Stimulated activated CD4-positive, alpha-beta T cell treated with anti-CD3 and anti-CD28 coated beads, Interleukin-15, amount 100 ng/mL, for 1 hour (primary cell): ENCODE results near the gene ZNF598.
"Not testable (repeated sequence)": the region's sequence is repeated elsewhere in the genome, so short reads cannot be mapped to it uniquely, and the experiment has no call there.

Experiments used
- DNase-seq, 2 donors: peaks; one replicate each; pipeline ENCODE4 v3.0.0-alpha.2; 2020; ENCODE audit warnings: low read depth in 1 of 2, low spot score in 1 of 2

The ZNF598 gene

DNA sequence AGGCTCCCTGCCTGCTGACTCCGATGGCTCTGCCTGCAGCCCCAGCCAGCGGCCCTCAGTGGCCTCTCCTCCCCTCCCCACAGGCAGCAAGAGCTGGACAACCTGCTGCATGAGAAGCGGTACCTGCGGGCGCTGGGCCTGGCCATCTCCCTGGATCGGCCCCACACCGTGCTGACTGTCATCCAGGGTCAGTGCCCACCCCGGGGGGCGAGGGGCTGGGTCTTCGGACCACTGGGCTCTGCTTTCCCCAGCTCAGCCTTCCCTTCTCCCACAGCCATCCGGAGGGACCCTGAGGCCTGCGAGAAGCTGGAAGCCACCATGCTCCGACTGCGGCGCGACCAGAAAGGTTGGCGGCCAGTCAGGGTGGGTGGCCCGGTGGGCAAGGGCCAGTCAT, 31.7 kb downstream of the ZNF598 start:
- DNase-seq, result no peak

DNA sequence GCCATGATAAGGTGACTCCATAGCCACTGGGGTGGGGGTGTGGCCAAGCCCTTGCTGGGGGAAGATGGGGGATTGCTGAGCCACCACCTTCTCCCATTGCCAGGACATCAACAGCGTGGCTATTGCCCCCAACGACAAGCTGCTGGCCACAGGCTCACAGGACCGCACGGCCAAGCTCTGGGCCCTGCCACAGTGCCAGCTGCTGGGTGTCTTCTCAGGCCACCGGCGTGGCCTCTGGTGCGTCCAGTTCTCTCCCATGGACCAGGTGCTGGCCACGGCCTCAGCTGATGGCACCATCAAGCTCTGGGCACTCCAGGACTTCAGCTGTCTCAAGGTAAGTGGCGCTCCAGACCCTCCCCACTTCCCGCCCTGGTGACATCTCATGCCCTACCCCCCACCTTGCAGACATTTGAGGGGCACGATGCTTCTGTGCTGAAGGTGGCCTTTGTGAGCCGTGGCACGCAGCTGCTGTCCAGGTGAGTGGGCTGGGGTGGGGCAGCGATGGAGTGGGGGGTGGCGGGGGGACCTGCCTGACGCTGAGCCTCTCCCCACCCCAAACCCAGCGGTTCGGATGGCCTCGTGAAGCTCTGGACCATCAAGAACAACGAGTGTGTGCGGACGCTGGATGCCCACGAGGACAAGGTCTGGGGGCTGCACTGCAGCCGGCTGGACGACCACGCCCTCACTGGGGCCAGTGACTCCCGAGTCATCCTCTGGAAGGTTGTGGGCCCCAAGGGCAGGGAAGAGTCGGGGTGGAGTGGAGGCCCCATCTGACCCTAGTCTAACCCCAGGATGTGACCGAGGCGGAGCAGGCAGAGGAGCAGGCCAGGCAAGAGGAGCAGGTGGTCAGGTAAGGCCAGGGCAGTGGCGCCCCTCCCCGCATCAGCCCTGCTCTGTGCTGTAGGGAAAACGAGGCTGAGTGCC, 32.4 kb downstream of the ZNF598 start:
- DNase-seq, result no peak

DNA sequence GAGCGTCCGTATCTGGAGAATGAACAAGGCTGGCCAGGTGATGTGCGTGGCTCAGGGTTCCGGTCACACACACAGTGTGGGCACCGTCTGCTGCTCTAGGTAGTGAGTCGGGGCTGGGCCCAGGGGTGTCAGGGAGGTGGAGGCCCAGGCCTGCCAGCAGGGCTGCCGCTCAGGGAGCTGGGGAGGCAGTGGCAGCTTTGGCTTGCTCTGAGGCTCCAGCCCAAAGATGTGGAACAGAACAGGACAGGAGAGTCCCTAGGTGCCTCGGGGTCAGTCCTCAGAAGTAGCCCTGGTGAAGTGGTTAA, 33.5 kb downstream of the ZNF598 start:
- DNase-seq, result no peak

DNA sequence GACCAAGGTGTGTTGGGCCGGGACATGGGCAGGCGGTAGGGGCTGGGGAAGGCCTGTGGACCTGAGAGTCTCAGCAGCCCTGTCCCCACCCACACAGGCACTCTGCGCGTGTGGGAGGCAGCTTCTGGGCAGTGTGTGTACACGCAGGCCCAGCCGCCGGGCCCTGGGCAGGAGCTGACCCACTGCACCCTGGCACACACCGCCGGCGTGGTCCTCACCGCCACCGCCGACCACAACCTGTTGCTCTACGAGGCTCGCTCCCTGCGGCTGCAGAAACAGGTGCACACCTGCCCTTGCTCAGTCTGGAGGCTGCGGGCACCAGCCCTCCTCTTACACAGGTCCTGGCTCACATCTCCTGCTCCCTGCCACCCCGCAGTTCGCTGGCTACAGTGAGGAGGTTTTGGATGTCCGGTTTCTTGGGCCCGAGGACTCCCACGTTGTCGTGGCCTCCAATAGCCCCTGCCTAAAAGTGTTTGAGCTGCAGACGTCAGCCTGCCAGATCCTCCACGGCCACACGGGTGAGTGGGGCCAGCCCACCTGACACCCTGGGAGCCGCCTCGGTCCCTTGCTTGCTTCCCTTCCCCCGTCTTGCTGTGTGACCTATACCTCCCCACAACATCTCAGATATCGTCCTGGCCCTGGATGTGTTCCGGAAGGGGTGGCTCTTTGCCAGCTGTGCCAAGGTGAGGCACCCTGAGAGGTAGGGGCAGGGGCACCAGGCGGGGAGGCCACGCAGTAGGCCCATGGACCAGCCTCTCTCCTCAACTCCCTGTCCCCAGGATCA, 34.0 kb downstream of the ZNF598 start:
- no peak for DNase-seq

DNA sequence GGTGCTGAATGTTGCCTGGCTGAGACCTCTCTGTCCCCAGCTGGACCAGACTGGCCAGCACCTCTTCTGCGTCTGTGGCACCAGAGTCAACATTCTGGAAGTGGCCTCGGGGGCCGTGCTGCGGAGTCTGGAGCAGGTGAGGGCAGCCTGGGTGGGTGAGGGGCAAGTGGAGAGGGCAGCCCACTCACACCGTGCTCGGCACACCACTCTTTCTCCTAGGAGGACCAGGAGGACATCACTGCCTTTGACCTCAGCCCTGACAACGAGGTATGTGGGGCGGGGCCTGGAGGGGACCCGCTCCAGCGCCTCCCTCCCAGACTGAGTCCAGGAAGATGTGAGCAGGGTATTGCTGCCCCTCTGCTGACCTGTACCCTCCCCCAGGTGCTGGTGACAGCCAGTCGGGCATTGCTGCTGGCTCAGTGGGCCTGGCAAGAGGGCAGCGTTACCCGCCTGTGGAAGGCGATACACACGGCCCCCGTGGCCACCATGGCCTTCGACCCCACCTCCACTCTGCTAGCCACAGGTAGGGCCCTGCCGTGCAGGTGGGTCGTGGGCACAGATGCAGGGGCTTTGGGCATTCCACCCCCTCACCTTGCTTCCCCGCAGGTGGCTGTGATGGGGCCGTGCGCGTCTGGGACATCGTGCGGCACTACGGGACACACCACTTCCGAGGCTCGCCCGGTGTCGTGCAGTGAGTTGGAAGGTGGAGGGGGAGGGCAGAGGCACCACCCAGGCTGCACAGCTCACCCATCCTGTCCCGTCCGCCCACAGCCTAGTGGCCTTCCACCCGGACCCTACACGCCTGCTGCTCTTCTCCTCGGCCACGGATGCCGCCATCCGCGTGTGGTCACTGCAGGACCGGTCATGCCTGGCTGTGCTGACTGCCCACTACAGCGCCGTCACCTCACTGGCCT, 35.2 kb downstream of the ZNF598 start:
- no peak for DNase-seq

DNA sequence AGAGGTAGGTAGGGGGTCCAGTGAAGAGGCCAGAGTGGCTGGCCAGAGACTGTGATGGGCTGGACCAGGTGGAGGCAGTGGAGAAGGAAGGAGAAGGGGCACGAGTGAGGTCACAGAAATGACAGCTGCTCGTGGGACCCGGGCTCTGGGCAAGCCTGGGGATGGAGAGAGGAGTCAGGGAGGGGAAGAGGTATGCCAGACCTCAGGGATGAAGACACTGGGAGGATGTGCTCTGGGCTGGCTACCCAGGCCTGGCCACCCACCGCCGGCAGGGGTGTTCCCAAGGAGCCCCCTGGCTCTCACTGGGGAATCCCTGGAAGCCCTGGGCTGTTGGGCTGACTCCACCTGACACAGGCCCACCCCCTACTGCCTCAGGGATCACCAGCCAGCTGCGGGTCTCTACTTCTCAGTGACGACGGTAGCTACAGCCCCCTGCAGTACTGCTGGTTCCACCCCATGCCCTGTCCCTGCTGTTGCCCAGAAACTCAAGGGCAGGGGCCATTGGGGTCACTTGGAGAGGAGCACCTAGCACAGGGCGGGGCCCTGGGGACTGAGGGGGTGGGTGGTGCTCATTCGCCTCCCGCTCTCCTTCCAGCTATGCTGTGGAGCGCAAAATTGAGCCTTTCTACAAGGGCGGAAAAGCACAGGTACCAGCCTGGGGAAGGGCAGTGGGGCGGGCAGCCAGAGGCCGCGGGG, 36.0 kb downstream of the ZNF598 start:
- no peak for DNase-seq

DNA sequence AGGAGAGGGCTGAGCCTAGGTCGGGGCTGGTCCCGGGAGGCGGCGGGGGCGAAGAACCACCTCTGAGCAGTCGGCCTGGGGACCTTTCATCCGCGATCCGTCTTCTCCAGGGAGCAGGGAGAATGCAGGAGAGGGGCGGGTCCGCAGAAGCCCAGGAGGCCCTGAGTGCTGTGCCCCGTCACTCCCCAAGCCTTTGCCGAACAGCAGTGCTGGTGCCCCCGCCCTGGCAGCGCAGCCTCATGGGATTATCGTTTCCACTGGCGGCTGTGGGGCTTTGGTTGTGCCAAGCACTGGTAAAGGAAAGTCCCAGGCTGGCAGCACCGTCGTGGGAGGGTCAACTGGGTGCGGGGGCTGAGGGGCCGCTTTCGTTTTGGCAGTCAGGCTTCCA, 37.1 kb downstream of the ZNF598 start:
- DNase-seq, result no peak

DNA sequence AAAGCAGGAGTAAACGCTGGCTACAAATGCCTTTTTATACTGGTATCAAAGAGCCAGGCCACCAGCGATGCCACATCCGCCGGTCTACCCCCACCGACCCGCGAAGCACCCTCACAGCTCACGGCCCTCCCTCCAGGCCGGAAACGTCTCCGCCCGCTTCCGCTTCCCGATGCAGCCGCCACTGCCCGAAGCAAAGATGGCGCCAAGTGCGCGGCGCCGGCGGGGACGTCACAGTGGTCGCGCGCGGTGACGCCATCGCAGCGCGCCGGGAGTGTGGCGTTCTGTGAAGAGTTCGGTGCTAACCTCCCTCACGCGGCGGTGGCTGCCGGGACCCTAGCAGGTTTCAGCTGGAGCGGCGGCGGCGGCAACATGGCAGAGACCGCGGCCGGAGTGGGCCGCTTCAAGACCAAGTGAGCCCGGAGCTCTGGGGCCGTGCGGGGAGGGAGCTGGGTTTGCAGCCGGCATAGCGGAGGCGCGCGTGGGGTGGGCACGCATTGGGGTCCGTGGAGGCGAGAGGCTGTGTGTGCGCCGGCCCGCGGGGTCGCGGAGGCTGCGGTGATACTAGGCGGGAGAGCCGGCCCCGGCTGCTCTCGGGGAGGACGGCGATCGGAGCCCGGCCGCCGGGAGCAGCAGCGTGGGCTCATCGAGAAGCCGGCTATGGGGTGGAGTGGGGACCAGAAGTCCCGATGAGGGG, 37.7 kb downstream of the ZNF598 start, which contains the start of gene TBL3:
TSS of gene TBL3 (plus strand) at position 258 of the 694 bp plus-strand sequence. CDS start at position 370, 112 bp downstream.
- DNase-seq, result peak; percentile 94 to 96

DNA sequence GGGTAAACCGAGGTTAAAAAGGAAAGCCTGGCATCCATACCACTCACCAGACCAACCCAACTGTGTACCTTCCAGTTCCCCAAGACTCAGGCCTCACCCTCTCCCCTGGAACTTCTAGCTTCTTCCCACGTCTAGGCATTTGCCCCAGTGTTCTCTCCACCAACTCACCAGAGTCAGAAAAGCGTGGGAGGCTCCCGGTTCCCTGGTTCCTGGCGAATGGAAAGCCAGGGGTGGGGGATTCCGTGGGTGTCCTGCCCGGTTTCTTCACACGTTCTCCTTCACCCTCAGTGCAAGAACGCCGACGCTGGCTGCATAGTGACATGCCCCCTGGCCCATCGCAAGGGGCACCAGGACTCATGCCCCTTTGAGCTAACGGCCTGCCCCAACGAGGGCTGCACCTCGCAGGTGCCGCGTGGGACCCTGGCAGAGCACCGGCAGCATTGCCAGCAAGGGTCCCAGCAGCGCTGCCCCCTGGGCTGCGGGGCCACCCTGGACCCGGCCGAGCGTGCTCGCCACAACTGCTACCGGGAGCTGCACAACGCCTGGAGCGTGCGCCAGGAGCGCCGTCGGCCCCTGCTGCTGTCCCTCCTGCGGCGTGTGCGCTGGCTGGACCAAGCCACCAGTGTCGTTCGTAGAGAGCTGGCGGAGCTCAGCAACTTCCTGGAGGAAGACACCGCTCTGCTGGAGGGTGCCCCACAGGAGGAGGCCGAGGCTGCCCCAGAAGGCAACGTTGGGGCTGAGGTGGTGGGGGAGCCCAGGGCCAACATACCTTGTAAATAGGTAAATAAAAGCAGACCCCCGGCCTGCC, 41.3 kb downstream of the ZNF598 start:
- DNase-seq, result no peak

DNA sequence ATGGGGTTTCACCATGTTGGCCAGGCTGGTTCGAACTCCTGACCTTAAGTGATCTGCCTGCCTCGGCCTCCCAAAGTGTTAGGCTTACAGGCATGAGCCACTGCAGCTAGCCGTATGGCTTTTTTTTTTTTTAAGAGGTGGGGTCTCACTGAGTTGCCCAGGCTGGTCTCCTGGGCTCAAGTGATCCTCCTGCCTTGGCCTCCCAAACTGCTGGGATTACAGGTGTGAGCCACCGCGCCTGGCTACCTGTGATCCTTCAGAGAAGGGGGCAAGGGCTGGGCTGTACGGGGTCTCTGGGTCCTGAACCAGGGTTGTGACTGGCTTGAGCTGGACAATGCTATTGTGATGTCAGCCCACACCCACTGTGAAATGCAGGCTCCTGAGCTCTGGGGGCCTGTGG, 43.2 kb downstream of the ZNF598 start, which contains the start of gene RNF151:
TSS of gene RNF151 (plus strand) at position 397 of the 400 bp plus-strand sequence. CDS start 26 bp downstream, outside the sequence.
- no peak for DNase-seq

DNA sequence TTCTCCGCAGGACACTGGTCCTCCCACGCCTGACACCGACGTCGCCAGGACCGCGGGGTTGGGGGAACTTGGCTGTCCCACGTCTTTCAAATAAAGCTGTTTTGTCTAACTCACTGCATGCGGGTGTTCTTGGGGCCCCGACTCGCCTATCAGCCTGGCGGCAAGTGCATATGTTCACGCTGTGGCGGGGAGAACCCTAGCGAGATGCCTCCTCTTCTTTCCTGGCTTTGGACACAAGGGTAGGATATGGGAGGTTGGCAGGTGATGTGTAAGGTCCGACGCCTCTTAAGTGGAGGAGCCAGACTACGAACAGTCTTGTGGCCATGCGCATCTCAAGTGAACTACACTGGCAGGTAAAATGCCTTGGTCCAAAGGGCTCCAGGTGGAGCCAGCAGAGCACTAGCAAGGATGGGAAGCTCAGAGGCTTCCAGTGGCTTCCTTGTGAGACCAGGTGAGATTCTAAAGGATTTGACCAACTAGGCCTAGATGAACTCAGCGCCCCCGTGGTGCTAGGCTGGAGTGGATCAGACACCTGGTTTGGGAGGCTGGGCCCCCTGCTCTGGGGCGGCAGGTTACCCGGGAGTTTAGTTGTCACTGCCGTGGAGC, 44.1 kb downstream of the ZNF598 start:
- no peak for DNase-seq

DNA sequence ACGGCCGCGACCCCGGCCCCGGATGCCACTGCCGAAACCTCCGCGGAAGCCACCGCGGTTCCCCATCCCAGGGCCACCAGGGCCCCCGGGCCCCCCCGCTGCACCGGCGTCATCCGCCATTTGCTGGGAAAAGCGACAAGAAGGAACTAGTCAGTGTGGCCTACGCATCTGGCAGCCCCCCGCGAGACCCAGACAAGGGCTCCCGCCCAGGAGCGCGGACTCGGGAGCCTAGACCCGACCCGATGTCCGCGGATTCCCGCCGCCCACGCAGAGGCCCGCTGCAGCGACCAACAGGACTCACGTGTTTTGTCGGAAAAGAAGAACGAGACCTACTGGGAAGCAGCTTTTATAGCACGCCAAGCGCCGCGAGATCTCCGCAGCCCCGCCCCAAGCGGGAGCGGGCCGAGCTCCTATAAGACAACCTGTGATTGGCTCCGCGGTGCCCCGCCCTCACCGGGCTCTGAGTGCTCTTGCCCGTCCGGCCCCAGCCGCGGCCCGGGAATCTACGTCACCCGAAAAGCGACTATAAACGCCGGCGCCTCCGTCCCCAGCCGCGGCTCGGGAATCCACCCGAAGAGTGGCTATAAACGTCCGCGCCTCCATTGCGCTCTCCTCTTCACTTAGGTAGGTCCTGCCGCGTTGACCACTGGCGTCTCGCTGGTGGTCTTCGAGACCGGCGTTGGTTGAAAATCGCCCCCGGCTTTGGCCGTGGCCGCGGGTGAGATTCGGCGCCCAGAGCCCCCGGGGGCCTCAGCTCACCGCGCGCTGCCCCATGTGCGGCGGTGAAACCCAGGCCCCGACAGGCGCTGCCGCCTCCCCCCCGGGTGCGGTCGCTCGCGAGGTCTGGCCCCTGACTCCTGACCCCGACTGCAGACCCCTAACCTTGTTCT, 44.9 kb downstream of the ZNF598 start, which contains the start of gene RPS2:
TSS of gene RPS2 (minus strand) at position 321 of the 890 bp plus-strand sequence. CDS start at position 120, 201 bp downstream.
- DNase-seq, result peak; percentile 96 to 99

DNA sequence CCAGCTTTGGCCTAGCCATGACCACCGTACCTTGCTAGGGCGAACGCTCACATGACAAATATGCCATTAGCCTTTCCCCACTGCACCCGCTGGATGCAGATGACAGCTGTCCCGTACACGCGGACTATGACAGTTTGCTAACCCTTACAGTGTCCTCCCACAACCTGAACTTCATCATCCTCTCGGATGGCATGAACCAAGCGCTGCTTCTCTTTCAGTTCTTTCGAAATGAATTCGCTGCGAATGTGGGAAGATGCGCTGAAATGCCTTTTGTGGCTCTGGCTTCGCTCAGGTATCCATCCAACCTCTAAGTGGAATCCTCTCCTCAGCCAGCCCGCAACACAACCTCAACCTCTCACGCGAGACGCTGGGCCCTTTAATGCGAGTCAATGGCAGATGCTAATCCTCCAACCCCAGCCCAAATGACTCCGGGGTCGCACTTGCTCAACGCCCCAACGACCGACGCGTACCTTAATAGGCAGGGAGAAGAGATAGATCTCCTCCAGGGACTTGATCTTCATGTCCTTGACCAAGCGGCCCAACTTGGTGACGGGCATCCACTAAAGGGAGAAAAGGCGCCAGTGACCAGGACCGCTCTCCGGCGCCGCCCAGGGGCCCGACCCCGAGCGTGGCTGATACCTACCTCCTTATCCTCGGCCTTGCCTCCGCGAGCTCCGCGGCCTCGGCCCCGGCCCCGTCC, 45.7 kb downstream of the ZNF598 start:
- no peak for DNase-seq

DNA sequence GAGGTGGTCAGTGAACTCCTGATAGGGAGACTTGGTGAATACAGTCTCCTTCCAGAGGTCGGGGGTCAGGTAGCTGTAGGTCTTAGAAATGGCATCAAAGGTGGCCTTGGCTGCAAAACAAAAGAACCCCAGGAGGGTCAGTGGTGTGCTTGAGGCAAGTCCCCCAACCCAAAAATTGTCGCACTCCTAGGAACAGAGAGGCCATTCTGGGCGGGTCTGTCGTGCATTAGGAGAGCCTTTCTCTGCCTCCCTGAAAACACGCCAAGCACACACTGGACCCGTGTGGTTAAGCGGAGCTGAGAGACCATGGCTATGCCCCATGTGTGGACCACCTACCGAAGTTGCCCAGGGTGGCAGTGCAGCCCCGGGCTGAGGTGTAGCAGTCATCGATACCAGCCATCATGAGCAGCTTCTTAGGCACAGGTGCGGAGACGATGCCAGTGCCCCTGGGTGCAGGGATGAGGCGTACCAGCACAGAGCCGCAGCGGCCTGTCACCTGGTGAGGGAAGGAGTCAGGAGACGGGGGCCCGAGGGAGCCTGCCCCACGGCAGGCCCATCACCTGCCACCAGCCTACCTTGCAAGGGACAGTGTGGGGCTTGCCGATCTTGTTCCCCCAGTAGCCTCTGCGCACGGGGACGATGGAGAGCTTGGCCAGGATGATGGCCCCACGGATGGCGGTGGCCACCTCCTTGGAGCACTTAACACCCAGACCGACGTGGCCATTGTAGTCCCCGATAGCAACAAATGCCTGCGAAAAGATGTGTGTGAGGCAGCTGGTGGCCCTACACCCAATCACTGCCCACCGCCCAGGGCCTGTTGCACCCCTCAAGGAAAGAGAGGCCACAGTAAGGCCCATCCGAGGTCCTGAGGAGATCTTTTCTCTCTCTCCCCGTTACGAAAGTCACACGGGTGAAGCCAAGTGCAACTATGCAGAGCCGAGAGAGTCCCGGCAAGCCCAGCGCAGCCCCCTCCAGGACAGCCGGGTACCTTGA, 47.2 kb downstream of the ZNF598 start:
- not testable (repeated sequence) for DNase-seq

DNA sequence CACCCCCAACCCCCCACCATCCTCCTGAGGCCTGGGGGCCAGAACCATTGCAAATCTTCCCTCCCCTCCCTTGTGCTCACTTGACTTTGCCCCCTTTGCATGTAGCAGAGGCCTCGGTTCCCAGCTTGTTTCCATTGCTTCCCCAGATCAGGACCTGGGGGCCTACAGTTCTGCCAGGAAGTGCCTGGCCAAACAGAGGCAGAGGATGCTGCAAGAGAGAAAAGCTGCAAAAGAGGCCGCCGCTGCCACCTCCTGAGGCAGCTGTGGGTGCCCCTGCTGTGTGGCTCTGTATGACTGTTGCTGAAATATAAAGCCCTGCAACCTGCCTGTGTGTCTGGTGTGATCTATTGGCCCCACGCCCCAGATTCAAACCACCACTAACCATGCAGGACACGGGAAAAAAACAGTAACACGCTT, 48.0 kb downstream of the ZNF598 start:
- no peak for DNase-seq
